Thyroid gland (tissue), 4 donors: ENCODE measurements around the gene EPHA10. TPM values are rescaled to one million over a fixed set of nuclear protein-coding genes. Genes with fewer than 3 reads are reported as not detected.

Experiments used
- DNase-seq, 2 donors: peaks; one replicate each; pipeline ENCODE4 v3.0.0-alpha.2; 2019
- H3K27ac ChIP-seq, 3 donors: fragments of 200-600 bp; sonication (generic); 1 replicate in 2 of 3; 2 replicates in 1 of 3; pipeline ENCODE4 v1.5.1; 2016 to 2019; ENCODE audit warnings: mild to moderate bottlenecking in 1 of 3, moderate library complexity in 1 of 3
- H3K27me3 ChIP-seq: fragments of 200-600 bp; sonication (generic); one replicate; pipeline ENCODE4 v1.5.1; 2019
- H3K36me3 ChIP-seq, 2 donors: fragments of 200-600 bp; sonication (generic); one replicate each; pipeline ENCODE4 v1.5.1; 2016 to 2019
- H3K4me1 ChIP-seq, 2 donors: fragments of 200-600 bp; sonication (generic); one replicate each; pipeline ENCODE4 v1.5.1; 2017 to 2019
- H3K4me3 ChIP-seq, 3 donors: fragments of 200-600 bp; sonication (generic); replicated peaks in 1 of 3; 1 replicate in 2 of 3; 2 replicates in 1 of 3; pipeline ENCODE4 v1.5.1; 2016; ENCODE audit warnings: mild to moderate bottlenecking in 1 of 3
- H3K9me3 ChIP-seq: fragments of 200-600 bp; sonication (generic); one replicate; pipeline ENCODE4 v1.5.1; 2017
- POLR2A ChIP-seq, 2 donors: fragments of 450-650 bp; IDR thresholded peaks; one replicate each; pipeline ENCODE4 v1.6.1; 2017; ENCODE audit warnings: antibody characterized with exemption in 2 of 2, mild to moderate bottlenecking in 2 of 2, moderate library complexity in 1 of 2
- WGBS, 2 donors: methylation state at CpG; one replicate each; pipeline ENCODE4 v1.1.5; 2017; 5-methylcytosine and 5-hydroxymethylcytosine counted together
- intact Hi-C: fragments of 100-400 bp; cut with DNase I; formaldehyde crosslinking; loops from one replicate; pipeline ENCODE4 v1.15.1; 2023
- total RNA-seq, 4 donors: library from RNA; depleted of rRNA; stranded (reverse); fragments of >200 nt; gene quantifications; one replicate each; pipeline ENCODE4 v1.2.3, GENCODE V29; 2016
- TF ChIP-seq, protein P1 (sequence below), 6 experiments: fragments of 200-600 bp in 3 of 6; fragments of 450-650 bp in 3 of 6; sonication (generic) in 3 of 6; IDR thresholded peaks; one replicate each; pipeline ENCODE4 v1.5.1; 2016 to 2019; ENCODE audit warnings: antibody characterized with exemption in 6 of 6, mild to moderate bottlenecking in 2 of 6, inconsistent platforms in 1 of 6, moderate library complexity in 1 of 6

The EPHA10 gene
- total RNA-seq, 4 donors from 2014 or later = 0.11 to 0.54 (median 0.54) TPM; not detected in 1

DNA sequence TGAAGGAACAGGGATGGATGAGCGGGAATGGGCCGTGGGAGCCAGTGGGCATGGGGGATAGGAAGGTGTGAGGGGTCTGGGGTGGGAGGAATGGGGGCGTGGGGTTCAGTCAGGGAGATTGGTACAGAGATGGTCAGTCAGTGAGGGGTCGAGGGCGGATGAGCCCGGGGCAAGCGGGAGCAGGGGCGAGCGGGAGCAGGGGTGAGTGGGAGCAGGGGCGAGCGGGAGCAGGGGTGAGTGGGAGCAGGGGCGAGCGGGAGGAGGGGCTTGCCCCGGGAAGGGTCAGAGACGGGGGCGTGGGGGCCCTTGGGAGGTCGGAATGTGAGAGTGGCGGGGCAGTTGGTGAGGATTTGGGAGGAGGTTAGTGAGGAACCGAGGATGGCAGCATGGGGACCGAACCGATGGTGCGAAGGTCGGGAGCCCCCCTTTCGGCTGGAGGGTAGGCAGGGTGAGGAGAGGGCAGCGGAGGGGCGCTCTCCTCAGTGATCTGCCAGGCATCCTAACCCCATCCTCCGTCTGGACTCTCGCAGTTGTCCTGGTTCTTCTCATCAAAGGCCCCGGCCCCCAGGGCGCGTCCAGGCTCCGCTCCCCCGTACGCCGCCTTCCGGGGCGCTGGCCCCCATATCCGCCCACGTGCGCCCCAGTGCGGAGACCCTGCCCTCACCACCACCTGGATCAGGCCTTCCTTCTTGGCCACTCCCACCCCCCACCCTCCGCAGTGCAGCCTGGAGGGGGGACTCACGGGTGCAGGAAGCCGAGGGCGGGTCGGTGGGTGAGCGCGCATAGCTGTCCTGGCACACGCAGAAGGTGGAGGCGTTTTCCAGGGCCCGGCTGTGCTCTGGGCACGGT lies 11.2 kb downstream of the EPHA10 start:
- Histone ChIP-seq H3K4me3 (no peak overlapping the region), H3K27me3 (peaks cover 13% of the 10 kb centered on the region), H3K27ac (no peak overlapping the region), H3K9me3 (no peaks in the 10 kb centered on the region), H3K36me3 (no peaks in the 10 kb centered on the region), H3K4me1 (no peaks in the 10 kb centered on the region)
- DNase-seq = no peak
- no peak for TF ChIP-seq POLR2A (IDR thresholded peaks at IDR 0.05)
- TF ChIP-seq, protein P1, sequence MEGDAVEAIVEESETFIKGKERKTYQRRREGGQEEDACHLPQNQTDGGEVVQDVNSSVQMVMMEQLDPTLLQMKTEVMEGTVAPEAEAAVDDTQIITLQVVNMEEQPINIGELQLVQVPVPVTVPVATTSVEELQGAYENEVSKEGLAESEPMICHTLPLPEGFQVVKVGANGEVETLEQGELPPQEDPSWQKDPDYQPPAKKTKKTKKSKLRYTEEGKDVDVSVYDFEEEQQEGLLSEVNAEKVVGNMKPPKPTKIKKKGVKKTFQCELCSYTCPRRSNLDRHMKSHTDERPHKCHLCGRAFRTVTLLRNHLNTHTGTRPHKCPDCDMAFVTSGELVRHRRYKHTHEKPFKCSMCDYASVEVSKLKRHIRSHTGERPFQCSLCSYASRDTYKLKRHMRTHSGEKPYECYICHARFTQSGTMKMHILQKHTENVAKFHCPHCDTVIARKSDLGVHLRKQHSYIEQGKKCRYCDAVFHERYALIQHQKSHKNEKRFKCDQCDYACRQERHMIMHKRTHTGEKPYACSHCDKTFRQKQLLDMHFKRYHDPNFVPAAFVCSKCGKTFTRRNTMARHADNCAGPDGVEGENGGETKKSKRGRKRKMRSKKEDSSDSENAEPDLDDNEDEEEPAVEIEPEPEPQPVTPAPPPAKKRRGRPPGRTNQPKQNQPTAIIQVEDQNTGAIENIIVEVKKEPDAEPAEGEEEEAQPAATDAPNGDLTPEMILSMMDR (IDR thresholded peaks at IDR 0.05) = no peak
- WGBS, 2 donors = 3 to 9% methylated on average over 33 to 41 of the region's 52 CpGs
- intact Hi-C loops = no loop called here

DNA sequence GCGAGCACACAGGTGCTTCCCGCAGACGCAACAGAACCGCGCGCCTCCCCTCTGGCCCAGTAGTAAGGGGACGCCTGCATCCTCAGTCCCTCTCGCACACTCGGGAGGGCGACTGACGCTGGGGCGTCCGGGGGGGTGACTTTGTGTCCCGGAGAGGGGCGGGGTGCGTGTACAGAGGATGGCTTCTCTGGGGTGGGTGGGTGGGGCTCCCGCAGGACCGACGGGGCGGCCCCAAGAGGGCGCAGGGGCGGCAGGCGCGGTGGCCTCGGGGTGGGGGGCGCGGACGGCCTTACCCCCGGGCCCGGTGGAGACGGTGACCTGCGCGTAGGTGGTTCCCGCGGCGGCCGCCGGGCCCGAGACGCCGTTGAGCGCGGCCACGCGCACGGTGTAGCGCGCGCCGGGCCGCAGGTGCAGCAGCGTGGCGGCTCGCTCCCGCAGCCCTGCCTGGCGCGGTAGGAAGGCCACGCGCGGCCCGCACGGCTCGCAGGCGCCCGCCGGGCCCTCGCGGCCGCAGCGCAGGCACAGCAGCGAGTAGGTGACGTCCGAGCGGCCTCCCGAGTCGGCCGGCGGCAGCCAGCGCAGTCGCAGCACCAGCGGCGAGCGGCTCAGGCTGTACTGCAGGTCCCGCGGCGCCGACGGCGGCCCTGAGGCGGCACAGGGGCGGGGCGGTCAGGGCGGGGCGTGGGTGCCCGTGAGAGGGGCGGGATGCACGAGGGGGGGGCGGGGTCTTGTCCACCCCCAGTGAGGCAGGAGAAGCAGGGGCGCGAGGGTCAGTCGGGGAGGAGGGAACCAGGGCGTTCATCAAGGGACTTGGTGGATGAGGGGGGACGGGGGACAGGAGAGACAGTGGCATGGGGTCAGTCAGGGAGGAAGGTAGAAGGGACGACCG lies 12.1 kb downstream of the EPHA10 start:
- WGBS, 2 donors = 4 to 11% methylated on average over 10 to 16 of the region's 105 CpGs
- TF ChIP-seq, protein P1 (IDR thresholded peaks at IDR 0.05) = no peak
- TF ChIP-seq POLR2A (IDR thresholded peaks at IDR 0.05) = no peak
- intact Hi-C loops = no loop called here
- H3K27me3 ChIP-seq = peaks cover 13% of the 10 kb centered on the region
- H3K36me3 ChIP-seq = no peaks in the 10 kb centered on the region
- no peak overlapping the region for H3K4me3 ChIP-seq
- H3K4me1 ChIP-seq = no peaks in the 10 kb centered on the region
- H3K9me3 ChIP-seq = no peaks in the 10 kb centered on the region
- peak; percentile 20 to 28 for DNase-seq
- no peak overlapping the region for H3K27ac ChIP-seq

DNA sequence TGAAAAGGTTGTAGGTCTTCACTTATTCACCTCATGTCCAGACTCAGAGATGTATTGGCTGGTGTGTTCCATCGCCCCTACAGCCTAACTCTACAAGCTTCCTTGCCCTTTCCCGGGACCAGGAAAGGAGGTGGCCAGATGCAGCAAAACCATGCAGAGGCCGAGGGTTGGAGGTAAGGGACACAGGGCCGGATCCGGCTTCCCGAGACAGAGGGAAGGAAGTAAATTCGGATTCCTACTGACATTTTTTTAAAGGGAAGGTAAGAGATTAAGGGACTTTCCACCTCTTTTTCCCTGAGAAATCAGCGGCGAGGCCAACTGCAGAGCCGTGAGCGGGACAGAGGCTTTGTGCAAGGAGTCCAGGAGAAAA lies 12.7 kb downstream of the EPHA10 start:
- no peak for TF ChIP-seq POLR2A (IDR thresholded peaks at IDR 0.05)
- TF ChIP-seq, protein P1 (IDR thresholded peaks at IDR 0.05) = no peak
- intact Hi-C loops = no loop called here
- Histone ChIP-seq H3K4me1 (no peaks in the 10 kb centered on the region), H3K27ac (no peak overlapping the region), H3K9me3 (no peaks in the 10 kb centered on the region), H3K4me3 (no peak overlapping the region), H3K36me3 (no peaks in the 10 kb centered on the region), H3K27me3 (peaks cover 13% of the 10 kb centered on the region)
- no peak for DNase-seq
- 25 to 32% methylated on average over 7 to 11 of the region's 11 CpGs for WGBS, 2 donors

DNA sequence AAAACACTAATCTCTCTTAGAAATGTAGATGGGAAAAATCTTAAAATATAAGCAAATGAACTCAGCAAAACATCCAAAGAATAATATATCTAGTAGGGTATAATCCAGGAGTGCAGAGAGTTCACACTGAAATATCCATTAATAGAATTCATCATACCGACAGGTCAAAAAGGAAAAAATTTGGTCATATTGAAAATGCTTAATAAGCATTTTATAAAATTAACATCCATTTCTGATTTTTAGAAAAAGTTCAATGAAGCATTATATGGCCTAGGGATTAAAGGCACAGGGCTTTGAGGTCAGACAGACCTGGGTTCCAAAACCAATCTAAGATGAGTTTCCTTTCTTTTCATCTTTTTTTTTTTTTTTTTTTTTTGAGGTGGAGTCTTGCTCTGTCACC lies 16.4 kb downstream of the EPHA10 start:
- Histone ChIP-seq H3K27me3 (peaks cover 10% of the 10 kb centered on the region), H3K27ac (no peak overlapping the region), H3K9me3 (no peaks in the 10 kb centered on the region), H3K4me1 (no peaks in the 10 kb centered on the region), H3K4me3 (no peak overlapping the region), H3K36me3 (no peaks in the 10 kb centered on the region)
- no peak for TF ChIP-seq POLR2A (IDR thresholded peaks at IDR 0.05)
- TF ChIP-seq, protein P1 (IDR thresholded peaks at IDR 0.05) = no peak
- 86 to 91% methylated on average over 1 of the region's 1 CpG for WGBS, 2 donors
- DNase-seq = no peak
- intact Hi-C loops = no loop called here
